ENCODE results near the gene VTN.
"Not testable (repeated sequence)": the region's sequence is repeated elsewhere in the genome, so short reads cannot be mapped to it uniquely, and the experiment has no call there.

Gene VTN

GRCh38 chr17:28342313-28342712 is 27.8 kb downstream of the VTN start:
- DNase-seq (ENCODE audit: low spot score): no peak

GRCh38 chr17:28341516-28341915 is 28.6 kb downstream of the VTN start:
- DNase-seq (ENCODE audit: low spot score): no peak

- no peak for DNase-seq (ENCODE audit: low spot score)
Measured at GRCh38 chr17:28340374-28340773, 29.7 kb downstream of the VTN start.

GRCh38 chr17:28339431-28339830 is 30.7 kb downstream of the VTN start:
- no peak for DNase-seq (ENCODE audit: low spot score)

GRCh38 chr17:28338769-28339212 is 31.3 kb downstream of the VTN start:
- DNase-seq (ENCODE audit: low spot score): not testable (repeated sequence)

GRCh38 chr17:28338056-28338768 is 31.9 kb downstream of the VTN start:
- no peak for DNase-seq (ENCODE audit: low spot score)

GRCh38 chr17:28335959-28336871 is 33.9 kb downstream of the VTN start:
- peak; percentile 57 for DNase-seq (ENCODE audit: low spot score)

- DNase-seq (ENCODE audit: low spot score): peak; percentile 96
Measured at GRCh38 chr17:28335201-28335958, 34.7 kb downstream of the VTN start, which contains the start of the genes IFT20 and TNFAIP1. Gene IFT20, minus strand, starts transcription at chr17:28335472. Its CDS starts 3,487 bp downstream, at chr17:28331985. Gene TNFAIP1, plus strand, starts transcription at chr17:28335761. Its CDS starts 3,761 bp downstream, at chr17:28339522.

GRCh38 chr17:28334666-28335200 is 35.4 kb downstream of the VTN start:
- no peak for DNase-seq (ENCODE audit: low spot score)

- no peak for DNase-seq (ENCODE audit: low spot score)
Measured at GRCh38 chr17:28334171-28334570, 35.9 kb downstream of the VTN start.

- DNase-seq (ENCODE audit: low spot score): no peak
Measured at GRCh38 chr17:28333083-28333746, 36.9 kb downstream of the VTN start.

- no peak for DNase-seq (ENCODE audit: low spot score)
Measured at GRCh38 chr17:28331891-28332420, 38.2 kb downstream of the VTN start.

GRCh38 chr17:28330671-28331070 is 39.4 kb downstream of the VTN start:
- DNase-seq (ENCODE audit: low spot score): no peak

GRCh38 chr17:28328325-28328724 is 41.8 kb downstream of the VTN start:
- DNase-seq (ENCODE audit: low spot score): no peak

- no peak for DNase-seq (ENCODE audit: low spot score)
Measured at GRCh38 chr17:28327709-28328108, 42.4 kb downstream of the VTN start.

- no peak for DNase-seq (ENCODE audit: low spot score)
Measured at GRCh38 chr17:28327031-28327607, 43.0 kb downstream of the VTN start.

GRCh38 chr17:28326114-28326513 is 44.0 kb downstream of the VTN start:
- no peak for DNase-seq (ENCODE audit: low spot score)

- no peak for DNase-seq (ENCODE audit: low spot score)
Measured at GRCh38 chr17:28325211-28325610, 44.9 kb downstream of the VTN start.

GRCh38 chr17:28324781-28325180 is 45.3 kb downstream of the VTN start:
- no peak for DNase-seq (ENCODE audit: low spot score)

- no peak for DNase-seq (ENCODE audit: low spot score)
Measured at GRCh38 chr17:28324267-28324745, 45.8 kb downstream of the VTN start.
